ENCODE results near the gene LRRN3. TPM values are rescaled to one million over a fixed set of nuclear protein-coding genes. Genes with fewer than 3 reads are reported as not detected.

The LRRN3 gene
- total RNA-seq, 1 donor from 2014 or later, result not detected

- Mint-ChIP-seq H3K4me3 (ENCODE audit: unreplicated experiment) (no peak overlapping the region), H3K27ac (ENCODE audit: unreplicated experiment) (no peak overlapping the region), H3K4me1 (ENCODE audit: unreplicated experiment) (peaks cover 9% of the 10 kb centered on the region), H3K27me3 (ENCODE audit: unreplicated experiment) (peaks cover 1% of the 10 kb centered on the region), H3K9me3 (ENCODE audit: unreplicated experiment) (no peaks in the 10 kb centered on the region), H3K36me3 (ENCODE audit: low read depth, unreplicated experiment) (no peaks in the 10 kb centered on the region)
- DNase-seq (ENCODE audit: low spot score), result no peak
- TF ChIP-seq CTCF (IDR thresholded peaks at IDR 0.05; ENCODE audit: unreplicated experiment), result no peak
Measured at GRCh38 chr7:111088328-111088727, 2.6 kb upstream of the LRRN3 start.

GRCh38 chr7:111089822-111090426, 1.0 kb upstream of the LRRN3 start:
- Mint-ChIP-seq H3K36me3 (ENCODE audit: low read depth, unreplicated experiment) (no peaks in the 10 kb centered on the region), H3K27ac (ENCODE audit: unreplicated experiment) (no peak overlapping the region), H3K27me3 (ENCODE audit: unreplicated experiment) (peaks cover 1% of the 10 kb centered on the region), H3K9me3 (ENCODE audit: unreplicated experiment) (no peaks in the 10 kb centered on the region), H3K4me3 (ENCODE audit: unreplicated experiment) (no peak overlapping the region), H3K4me1 (ENCODE audit: unreplicated experiment) (peaks cover 9% of the 10 kb centered on the region)
- peak; percentile 94 for TF ChIP-seq CTCF (IDR thresholded peaks at IDR 0.05; ENCODE audit: unreplicated experiment)
- no peak for DNase-seq (ENCODE audit: low spot score)

- Mint-ChIP-seq H3K4me1 (ENCODE audit: unreplicated experiment) (peaks cover 9% of the 10 kb centered on the region), H3K4me3 (ENCODE audit: unreplicated experiment) (no peak overlapping the region), H3K9me3 (ENCODE audit: unreplicated experiment) (no peaks in the 10 kb centered on the region), H3K36me3 (ENCODE audit: low read depth, unreplicated experiment) (no peaks in the 10 kb centered on the region), H3K27ac (ENCODE audit: unreplicated experiment) (no peak overlapping the region), H3K27me3 (ENCODE audit: unreplicated experiment) (peaks cover 1% of the 10 kb centered on the region)
- DNase-seq (ENCODE audit: low spot score), result no peak
- no peak for TF ChIP-seq CTCF (IDR thresholded peaks at IDR 0.05; ENCODE audit: unreplicated experiment)
Measured at GRCh38 chr7:111091593-111092358, 849 bp downstream of the LRRN3 start.

- DNase-seq (ENCODE audit: low spot score), result no peak
- no peaks in the 10 kb centered on the region for H3K36me3 Mint-ChIP-seq (ENCODE audit: low read depth, unreplicated experiment)
- H3K4me1 Mint-ChIP-seq (ENCODE audit: unreplicated experiment), result peaks cover 9% of the 10 kb centered on the region
- H3K27ac Mint-ChIP-seq (ENCODE audit: unreplicated experiment), result no peak overlapping the region
- no peaks in the 10 kb centered on the region for H3K9me3 Mint-ChIP-seq (ENCODE audit: unreplicated experiment)
- H3K4me3 Mint-ChIP-seq (ENCODE audit: unreplicated experiment), result no peak overlapping the region
- TF ChIP-seq CTCF (IDR thresholded peaks at IDR 0.05; ENCODE audit: unreplicated experiment), result no peak
- peaks cover 1% of the 10 kb centered on the region for H3K27me3 Mint-ChIP-seq (ENCODE audit: unreplicated experiment)
Measured at GRCh38 chr7:111092406-111093236, 1.7 kb downstream of the LRRN3 start.

Data from endothelial cell (in vitro differentiated cells).